ENCODE measurements around the gene ST6GALNAC3. TPM values are rescaled to one million over a fixed set of nuclear protein-coding genes. Genes with fewer than 3 reads are reported as not detected.

Gene ST6GALNAC3
- total RNA-seq, 1 experiment from 2014 or later, result 0.82 TPM

DNA sequence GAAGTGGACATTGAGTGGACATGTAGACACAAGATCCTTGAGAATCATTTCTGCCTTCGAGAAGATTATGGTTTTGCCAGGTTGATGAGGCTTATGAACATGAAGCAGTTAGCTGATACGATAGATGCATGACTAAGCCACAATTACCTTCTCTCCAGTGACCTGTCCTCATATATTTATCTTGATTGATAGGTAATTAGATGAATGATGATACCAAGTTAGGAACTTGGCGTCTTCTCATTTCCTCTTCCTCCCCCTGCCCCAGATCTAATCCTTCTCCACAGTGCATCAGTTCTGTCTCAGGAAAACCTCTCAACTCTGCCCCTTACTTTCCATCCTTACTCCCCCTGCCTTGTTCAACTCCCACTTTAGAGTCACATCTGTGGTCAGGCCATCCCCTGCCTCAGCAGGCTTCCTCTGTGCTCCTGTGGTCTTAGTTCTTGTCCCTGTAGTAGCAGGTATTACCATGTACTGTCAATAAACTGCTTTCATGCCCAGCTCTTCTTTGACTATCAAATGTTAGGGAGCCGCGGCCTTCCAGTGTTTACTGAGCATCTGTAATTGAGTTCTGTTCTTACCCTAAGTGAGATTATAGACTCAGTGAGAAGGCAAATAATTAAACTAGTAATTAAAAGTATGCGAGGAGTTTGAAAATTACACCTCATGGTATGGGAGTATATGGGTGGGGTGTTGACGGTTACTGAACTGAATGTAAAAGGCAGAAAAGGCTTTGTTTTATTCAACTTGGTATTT, 5.1 kb downstream of the ST6GALNAC3 start:
- no peaks in the 10 kb centered on the region for H3K9me3 Mint-ChIP-seq (ENCODE audit: unreplicated experiment)
- ChIA-PET CTCF (interaction anchor here (0.6 kb wide), 1 partner anchor 961 kb away, joined by 3 read pairs; no protein-coding TSS in a partner anchor), POLR2A (no interaction called here)
- peaks cover 9% of the 10 kb centered on the region for H3K4me1 Mint-ChIP-seq (ENCODE audit: insufficient read depth, unreplicated experiment)
- H3K36me3 Mint-ChIP-seq (ENCODE audit: insufficient read depth, unreplicated experiment), result no peaks in the 10 kb centered on the region
- DNase-seq (ENCODE audit: unreplicated experiment), result no peak
- intact Hi-C loops (cut with micrococcal nuclease), result no loop called here
- no peak overlapping the region for H3K4me3 Mint-ChIP-seq (ENCODE audit: unreplicated experiment)
- H3K27me3 Mint-ChIP-seq (ENCODE audit: insufficient read depth, unreplicated experiment), result no peaks in the 10 kb centered on the region
- no peak overlapping the region for H3K27ac Mint-ChIP-seq (ENCODE audit: low read depth, unreplicated experiment)
- TF ChIP-seq, protein P1, sequence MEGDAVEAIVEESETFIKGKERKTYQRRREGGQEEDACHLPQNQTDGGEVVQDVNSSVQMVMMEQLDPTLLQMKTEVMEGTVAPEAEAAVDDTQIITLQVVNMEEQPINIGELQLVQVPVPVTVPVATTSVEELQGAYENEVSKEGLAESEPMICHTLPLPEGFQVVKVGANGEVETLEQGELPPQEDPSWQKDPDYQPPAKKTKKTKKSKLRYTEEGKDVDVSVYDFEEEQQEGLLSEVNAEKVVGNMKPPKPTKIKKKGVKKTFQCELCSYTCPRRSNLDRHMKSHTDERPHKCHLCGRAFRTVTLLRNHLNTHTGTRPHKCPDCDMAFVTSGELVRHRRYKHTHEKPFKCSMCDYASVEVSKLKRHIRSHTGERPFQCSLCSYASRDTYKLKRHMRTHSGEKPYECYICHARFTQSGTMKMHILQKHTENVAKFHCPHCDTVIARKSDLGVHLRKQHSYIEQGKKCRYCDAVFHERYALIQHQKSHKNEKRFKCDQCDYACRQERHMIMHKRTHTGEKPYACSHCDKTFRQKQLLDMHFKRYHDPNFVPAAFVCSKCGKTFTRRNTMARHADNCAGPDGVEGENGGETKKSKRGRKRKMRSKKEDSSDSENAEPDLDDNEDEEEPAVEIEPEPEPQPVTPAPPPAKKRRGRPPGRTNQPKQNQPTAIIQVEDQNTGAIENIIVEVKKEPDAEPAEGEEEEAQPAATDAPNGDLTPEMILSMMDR (IDR thresholded peaks at IDR 0.05; ENCODE audit: unreplicated experiment), result no peak
- no TSS peak for BruUV-seq (replicated peaks)

DNA sequence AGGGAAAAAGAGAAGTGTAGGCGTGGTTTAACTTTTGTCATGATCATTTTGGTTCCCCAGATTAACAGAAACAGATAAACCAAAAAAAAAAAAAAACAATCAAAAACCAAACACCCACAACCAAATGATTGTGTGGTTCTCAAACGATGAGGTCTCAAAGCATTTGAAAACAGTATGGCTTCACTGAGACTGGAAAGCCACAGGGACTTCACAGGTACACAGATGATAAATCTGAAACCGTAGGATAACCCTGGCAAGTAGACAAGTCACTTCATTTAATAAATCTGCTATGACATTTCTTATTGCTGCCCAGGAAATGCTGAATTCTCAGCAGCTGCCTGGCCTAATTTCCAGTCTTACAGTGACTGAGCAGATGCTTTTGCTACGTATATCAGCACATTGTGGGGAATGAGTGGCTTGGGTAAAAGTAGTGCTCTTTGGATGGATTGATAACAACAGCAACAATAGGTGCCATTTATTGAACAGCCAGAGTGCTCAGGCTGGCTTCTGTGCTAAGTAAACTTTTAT, 6.1 kb downstream of the ST6GALNAC3 start:
- no peak overlapping the region for H3K4me3 Mint-ChIP-seq (ENCODE audit: unreplicated experiment)
- intact Hi-C loops (cut with micrococcal nuclease), result no loop called here

DNA sequence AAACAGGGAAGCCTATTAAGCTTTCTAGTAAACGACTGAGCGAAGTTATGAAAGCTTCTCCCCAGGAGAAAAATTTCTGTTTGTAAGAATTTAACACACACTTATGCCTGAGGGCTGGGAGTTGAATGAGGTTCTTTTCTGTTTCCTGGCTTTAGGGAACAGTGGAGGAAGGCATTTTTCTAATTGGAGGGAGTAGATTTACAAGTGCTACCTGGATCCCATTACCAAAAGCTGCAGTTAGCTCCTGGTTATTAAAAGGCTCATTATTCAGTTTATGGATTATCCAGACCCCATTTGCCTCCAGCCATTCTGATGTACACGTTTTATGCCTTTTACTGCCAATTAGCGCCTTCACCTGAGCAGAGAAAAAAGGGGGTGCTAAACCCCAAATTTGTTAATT, 7.5 kb downstream of the ST6GALNAC3 start:
- H3K27ac Mint-ChIP-seq (ENCODE audit: low read depth, unreplicated experiment), result no peak overlapping the region
- no peaks in the 10 kb centered on the region for H3K27me3 Mint-ChIP-seq (ENCODE audit: insufficient read depth, unreplicated experiment)
- intact Hi-C loops (cut with micrococcal nuclease), result no loop called here
- no TSS peak for BruUV-seq (replicated peaks)
- H3K9me3 Mint-ChIP-seq (ENCODE audit: unreplicated experiment), result no peaks in the 10 kb centered on the region
- no peaks in the 10 kb centered on the region for H3K4me1 Mint-ChIP-seq (ENCODE audit: insufficient read depth, unreplicated experiment)
- no peak for DNase-seq (ENCODE audit: unreplicated experiment)
- TF ChIP-seq, protein P1 (IDR thresholded peaks at IDR 0.05; ENCODE audit: unreplicated experiment), result no peak
- H3K36me3 Mint-ChIP-seq (ENCODE audit: insufficient read depth, unreplicated experiment), result no peaks in the 10 kb centered on the region
- ChIA-PET CTCF (interaction anchor here (0.6 kb wide), 1 partner anchor 239 kb away, joined by 6 read pairs; no protein-coding TSS in a partner anchor), POLR2A (interaction anchor here (0.6 kb wide), 1 partner anchor 55 kb away, joined by 3 read pairs; no protein-coding TSS in a partner anchor)
- no peak overlapping the region for H3K4me3 Mint-ChIP-seq (ENCODE audit: unreplicated experiment)

More for the DNA sequence above, 6.1 kb downstream of the ST6GALNAC3 start:
- H3K9me3 Mint-ChIP-seq (ENCODE audit: unreplicated experiment), result no peaks in the 10 kb centered on the region
- no peaks in the 10 kb centered on the region for H3K36me3 Mint-ChIP-seq (ENCODE audit: insufficient read depth, unreplicated experiment)
- no peak overlapping the region for H3K27ac Mint-ChIP-seq (ENCODE audit: low read depth, unreplicated experiment)
- DNase-seq (ENCODE audit: unreplicated experiment), result no peak
- H3K4me1 Mint-ChIP-seq (ENCODE audit: insufficient read depth, unreplicated experiment), result peaks cover 9% of the 10 kb centered on the region
- TF ChIP-seq, protein P1 (IDR thresholded peaks at IDR 0.05; ENCODE audit: unreplicated experiment), result no peak
- no TSS peak for BruUV-seq (replicated peaks)
- ChIA-PET POLR2A (no interaction called here), CTCF (no interaction called here)
- no peaks in the 10 kb centered on the region for H3K27me3 Mint-ChIP-seq (ENCODE audit: insufficient read depth, unreplicated experiment)

DNA sequence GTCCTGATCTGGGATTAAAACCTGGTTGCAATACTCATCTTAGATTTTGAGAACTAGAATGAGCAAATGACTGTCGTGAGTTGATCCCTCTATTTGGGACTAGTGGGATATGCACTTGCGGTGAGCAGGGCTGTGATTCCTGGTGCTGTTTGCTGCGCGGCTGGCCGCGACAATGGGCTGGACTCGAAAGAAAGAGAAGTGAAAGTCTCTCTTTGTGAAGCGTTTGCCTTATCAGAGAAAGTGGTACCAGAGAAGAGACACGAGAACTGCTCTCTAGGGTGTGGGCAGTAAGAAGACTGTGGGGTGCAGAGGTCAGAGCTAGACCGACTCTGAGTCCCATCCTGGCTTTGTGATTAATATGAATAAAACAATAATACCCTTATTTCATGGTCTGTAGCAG, 8.6 kb downstream of the ST6GALNAC3 start:
- TF ChIP-seq, protein P1 (IDR thresholded peaks at IDR 0.05; ENCODE audit: unreplicated experiment), result no peak
- no TSS peak for BruUV-seq (replicated peaks)
- Mint-ChIP-seq H3K27ac (ENCODE audit: low read depth, unreplicated experiment) (no peak overlapping the region), H3K9me3 (ENCODE audit: unreplicated experiment) (no peaks in the 10 kb centered on the region), H3K4me1 (ENCODE audit: insufficient read depth, unreplicated experiment) (no peaks in the 10 kb centered on the region), H3K36me3 (ENCODE audit: insufficient read depth, unreplicated experiment) (no peaks in the 10 kb centered on the region), H3K27me3 (ENCODE audit: insufficient read depth, unreplicated experiment) (no peaks in the 10 kb centered on the region), H3K4me3 (ENCODE audit: unreplicated experiment) (no peak overlapping the region)
- DNase-seq (ENCODE audit: unreplicated experiment), result no peak
- intact Hi-C loops (cut with micrococcal nuclease), result no loop called here
- ChIA-PET CTCF (interaction anchor here (0.9 kb wide), 1 partner anchor 18 kb away, joined by 3 read pairs; no protein-coding TSS in a partner anchor), POLR2A (no interaction called here)

Measured in MCF 10A (cell line).